Measurements from ENCODE around the gene WDR35.

GRCh38 chr2:19989342-19989666 is 601 bp downstream of the WDR35 start:
- TF ChIP-seq CTCF (conservative IDR thresholded peaks at IDR 0.05) (no peak), ZFX (IDR thresholded peaks at IDR 0.05) (no peak)

Measured in C4-2B (cell line).